Astrocyte of the spinal cord (primary cell): ENCODE data around the gene RALGAPB.

Experiments used
- DNase-seq: peaks from one replicate; pipeline ENCODE4 v3.0.0; 2011; ENCODE audit warnings: low read depth, low spot score
- H3K4me3 ChIP-seq: 2 replicates; pipeline ENCODE4 v1.5.1; 2011; ENCODE audit warnings: low read depth, mild to moderate bottlenecking, low read length, moderate library complexity
- in situ Hi-C: cut with HindIII; loops from 2 replicates; pipeline ENCODE4 v1.10.0; 2017; ENCODE audit warnings: low sequenced_read_pairs
- TF ChIP-seq, protein P1 (sequence below): IDR thresholded peaks from 2 replicates; pipeline ENCODE4 v1.5.1; 2012; ENCODE audit warnings: low read depth, mild to moderate bottlenecking, low read length, inconsistent platforms

Gene RALGAPB

DNA sequence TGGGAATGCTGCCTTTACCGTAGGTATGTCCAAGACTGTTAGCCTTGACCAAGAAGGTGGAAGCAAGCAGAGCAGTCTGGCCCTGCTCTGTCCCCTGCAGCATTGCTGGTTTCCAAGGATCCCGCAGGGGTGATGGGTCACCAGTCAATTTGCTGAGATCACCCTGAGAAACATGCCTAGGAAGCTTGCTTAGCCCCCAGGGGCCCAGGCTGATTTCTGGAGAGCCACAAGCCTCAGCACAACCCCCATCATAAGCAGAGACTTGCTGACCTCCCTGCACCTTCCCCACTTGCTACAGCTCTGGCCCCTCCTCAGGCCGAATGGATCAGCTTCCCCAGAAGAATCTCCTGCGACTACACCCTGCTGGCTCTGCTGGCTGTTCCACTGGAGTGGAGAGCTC is 150.4 kb downstream of the RALGAPB start:
- H3K4me3 ChIP-seq, result no peak overlapping the region
- in situ Hi-C loops, result no loop called here
- TF ChIP-seq, protein P1, sequence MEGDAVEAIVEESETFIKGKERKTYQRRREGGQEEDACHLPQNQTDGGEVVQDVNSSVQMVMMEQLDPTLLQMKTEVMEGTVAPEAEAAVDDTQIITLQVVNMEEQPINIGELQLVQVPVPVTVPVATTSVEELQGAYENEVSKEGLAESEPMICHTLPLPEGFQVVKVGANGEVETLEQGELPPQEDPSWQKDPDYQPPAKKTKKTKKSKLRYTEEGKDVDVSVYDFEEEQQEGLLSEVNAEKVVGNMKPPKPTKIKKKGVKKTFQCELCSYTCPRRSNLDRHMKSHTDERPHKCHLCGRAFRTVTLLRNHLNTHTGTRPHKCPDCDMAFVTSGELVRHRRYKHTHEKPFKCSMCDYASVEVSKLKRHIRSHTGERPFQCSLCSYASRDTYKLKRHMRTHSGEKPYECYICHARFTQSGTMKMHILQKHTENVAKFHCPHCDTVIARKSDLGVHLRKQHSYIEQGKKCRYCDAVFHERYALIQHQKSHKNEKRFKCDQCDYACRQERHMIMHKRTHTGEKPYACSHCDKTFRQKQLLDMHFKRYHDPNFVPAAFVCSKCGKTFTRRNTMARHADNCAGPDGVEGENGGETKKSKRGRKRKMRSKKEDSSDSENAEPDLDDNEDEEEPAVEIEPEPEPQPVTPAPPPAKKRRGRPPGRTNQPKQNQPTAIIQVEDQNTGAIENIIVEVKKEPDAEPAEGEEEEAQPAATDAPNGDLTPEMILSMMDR, result no peak
- no peak for DNase-seq

DNA sequence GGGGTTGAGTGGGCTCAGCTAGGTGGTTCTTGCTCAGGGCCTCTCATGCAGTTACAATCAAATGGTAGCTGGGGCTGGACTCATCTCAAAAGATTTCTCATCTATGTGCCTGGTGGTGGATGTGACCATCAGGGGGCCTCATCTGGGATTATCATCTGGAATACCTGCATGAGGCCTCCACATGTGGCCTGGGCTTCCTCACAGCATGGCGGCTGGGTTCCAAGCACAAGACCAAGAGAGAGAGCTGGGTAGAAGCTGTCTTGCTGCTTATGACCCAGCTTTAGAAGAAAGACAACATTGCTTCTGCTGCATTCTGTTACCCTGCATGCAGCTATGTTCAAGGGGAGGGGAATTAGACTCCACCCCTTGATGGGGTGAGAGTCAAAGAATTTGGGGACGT is 151.4 kb downstream of the RALGAPB start:
- DNase-seq, result no peak
- in situ Hi-C loops, result no loop called here
- TF ChIP-seq, protein P1, result no peak

DNA sequence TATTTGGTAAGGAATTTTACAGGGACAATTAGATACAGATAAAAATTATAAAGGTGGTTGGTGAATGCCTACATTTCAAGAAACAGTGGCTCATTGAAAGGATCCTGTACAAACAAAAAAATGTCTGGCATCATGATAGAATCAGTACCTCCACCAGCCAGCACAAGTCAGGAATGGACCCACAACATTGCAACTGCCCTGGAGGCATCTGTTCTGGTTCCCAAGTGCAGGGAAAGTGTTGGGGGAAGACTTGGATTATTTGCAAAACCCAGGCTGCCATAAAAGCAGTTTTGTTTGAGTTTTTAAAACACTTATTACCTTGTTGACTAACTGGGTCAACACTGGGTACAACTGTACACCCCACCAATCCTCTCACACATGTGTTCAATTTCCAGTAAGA is 153.3 kb downstream of the RALGAPB start:
- in situ Hi-C loops, result no loop called here
- no peak for DNase-seq
- H3K4me3 ChIP-seq, result no peak overlapping the region
- TF ChIP-seq, protein P1, result no peak

More for the DNA sequence above, 151.4 kb downstream of the RALGAPB start:
- no peak overlapping the region for H3K4me3 ChIP-seq

DNA sequence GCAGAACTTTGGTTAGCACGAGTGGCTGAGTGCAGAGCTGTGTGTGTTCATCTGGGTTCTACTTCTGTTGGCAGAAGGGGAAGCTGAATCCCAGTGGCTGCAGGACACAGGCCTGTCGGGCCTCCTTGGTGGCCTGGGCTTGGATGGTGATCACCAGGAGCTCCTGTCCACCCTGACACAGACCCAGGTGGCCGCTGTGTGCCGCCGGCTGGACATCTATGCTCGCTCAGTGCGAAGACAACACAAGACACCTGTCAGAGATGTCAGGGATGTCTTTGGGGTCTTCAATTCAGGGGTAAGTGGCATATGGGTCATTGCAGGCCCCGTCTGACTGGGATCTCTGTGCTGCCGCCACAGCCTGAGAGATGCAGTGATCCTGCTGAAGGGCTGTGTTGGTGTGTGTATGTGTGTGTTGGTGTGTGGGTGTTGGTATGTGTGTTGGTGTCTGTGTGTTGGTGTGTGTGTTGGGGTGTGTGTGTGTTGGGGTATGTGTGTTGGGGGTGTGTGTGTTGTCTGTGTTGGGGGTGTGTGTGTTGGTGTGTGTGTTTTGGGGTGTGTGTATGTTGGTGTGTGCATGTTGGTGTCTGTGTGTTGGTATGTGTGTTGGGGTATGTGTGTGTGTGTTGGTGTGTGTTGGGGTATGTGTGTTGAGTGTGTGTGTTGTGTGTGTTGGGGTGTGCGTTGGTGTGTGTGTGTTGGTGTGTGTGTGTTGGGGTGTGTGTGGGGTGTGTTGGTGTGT is 154.4 kb downstream of the RALGAPB start:
- in situ Hi-C loops, result no loop called here
- no peak for DNase-seq
- TF ChIP-seq, protein P1, result no peak
- no peak overlapping the region for H3K4me3 ChIP-seq
